DMS114 treated with DMSO at 0.1 percent for 48 hours (cell line): ENCODE measurements around the gene PRDM15.
A peak's percentile ranks its signal among the peaks of the same experiment; 100 is the strongest.

Source experiments
- DNase-seq: peaks from one replicate; lab custom pipeline; 2025; ENCODE audit not compliant: unreplicated experiment; lab: John Stamatoyannopoulos, UW

Gene PRDM15

GRCh38 chr21:41879190-41879998 is at the start of gene PRDM15:
PRDM15 (minus strand) TSS chr21:41879344; CDS start chr21:41860363, 18,981 bp downstream.
- DNase-seq: peak; percentile 19

GRCh38 chr21:41928621-41929220 is 49.6 kb upstream of the PRDM15 start:
- DNase-seq: no peak

DNA sequence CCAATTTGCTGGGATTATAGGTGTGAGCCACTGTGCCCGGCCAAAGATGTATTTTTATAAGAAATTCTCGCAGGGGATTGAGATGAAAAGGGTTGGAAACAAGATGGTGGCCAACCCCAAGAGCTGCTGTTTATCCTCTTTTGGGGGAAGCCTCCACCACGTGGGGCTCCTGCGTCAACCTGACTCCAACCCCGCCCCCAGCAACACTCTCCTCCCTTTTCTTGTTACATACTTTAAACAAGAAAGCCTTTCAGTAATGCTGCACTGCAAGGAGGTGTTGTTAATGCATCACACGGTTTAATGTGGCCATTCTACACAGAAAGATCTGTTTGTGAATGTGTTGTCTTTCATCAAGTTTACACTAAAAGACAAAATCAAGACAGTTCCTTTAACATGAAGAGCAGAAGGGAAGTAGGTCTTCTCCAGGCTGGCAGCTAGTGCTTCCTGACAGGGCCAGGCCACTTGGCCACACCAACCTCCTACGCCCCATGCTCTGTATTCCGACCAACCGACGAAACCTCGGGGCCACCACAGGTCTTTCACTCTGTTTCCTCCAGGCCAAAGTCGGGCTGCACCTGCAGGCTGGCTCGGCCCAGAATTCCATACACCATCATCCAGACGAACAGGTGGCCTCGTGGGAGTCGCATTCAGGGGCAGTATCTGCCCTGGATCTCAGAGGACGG is 48.7 kb upstream of the PRDM15 start:
- DNase-seq: no peak

DNA sequence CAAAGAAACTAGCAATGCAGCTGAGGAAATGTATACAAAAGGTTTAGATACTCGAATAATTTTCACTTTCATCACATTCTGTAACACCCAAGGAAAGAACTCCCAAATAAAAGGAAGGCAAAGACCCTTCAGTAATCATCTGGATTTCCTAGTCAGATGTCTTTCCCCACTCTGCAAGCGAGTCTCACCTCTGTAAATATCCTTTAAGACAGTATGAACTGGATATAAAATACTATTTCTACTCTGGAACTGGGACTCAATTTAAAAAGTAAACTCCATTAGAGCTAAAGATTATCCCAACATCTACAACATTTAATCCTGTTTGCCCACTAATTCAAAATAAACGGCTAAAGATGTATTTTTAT is 47.6 kb upstream of the PRDM15 start:
- no peak for DNase-seq

DNA sequence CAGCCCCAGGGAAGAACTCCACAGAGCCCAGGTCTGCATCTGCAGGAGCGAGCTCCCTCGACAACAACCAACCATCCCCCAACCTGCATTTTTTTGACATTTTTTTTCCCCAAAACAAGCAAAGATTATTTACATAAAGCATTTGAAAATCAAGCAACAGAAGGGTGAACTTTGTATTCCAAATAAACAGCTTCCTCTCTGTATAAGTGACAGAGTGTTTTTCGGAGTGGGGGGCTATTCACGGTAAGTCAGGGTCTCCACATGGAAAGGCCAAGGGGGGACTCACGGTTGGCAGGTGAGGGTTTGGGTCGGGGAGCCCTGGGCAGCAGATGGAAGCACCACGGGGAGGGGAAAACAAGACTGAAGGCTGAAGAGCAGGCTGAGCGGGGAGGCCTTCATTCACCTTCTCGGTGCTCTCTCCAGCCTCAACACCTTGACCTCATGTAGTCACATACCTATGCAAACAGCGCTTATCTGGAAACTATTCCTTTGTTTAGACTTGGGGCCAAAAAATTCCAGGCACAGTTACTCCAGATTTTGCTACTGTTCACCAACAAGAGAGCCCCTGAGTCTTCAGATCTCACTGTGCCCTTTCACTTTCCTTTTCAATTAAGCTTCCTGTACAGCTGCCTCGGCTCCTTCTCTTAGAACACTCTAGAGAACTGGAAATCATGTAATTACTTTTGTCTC is 47.1 kb upstream of the PRDM15 start:
- no peak for DNase-seq

- DNase-seq: no peak
Observed at GRCh38 chr21:41925767-41926116, 46.6 kb upstream of the PRDM15 start.

GRCh38 chr21:41924368-41924754 is 45.2 kb upstream of the PRDM15 start:
- no peak for DNase-seq

GRCh38 chr21:41923631-41924367 is 44.7 kb upstream of the PRDM15 start:
- DNase-seq: no peak

DNA sequence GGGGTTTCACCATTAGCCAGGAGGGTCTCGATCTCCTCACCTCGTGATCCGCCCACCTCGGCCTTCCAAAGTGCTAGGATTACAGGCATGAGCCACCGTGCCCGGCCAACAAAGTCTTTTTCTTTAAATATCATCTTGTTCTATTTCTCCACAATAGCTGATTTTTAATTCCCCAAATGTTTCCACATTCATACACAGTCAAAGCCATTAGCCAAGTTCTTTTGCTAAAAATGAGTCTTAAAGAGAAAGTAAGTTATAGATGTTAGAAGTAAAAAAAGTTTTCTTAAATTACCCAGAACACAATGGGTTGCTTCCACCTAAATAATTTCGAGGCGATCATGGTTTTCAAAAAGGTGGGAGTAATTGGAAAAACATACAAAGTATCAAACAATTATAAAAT is 44.0 kb upstream of the PRDM15 start:
- DNase-seq: no peak

DNA sequence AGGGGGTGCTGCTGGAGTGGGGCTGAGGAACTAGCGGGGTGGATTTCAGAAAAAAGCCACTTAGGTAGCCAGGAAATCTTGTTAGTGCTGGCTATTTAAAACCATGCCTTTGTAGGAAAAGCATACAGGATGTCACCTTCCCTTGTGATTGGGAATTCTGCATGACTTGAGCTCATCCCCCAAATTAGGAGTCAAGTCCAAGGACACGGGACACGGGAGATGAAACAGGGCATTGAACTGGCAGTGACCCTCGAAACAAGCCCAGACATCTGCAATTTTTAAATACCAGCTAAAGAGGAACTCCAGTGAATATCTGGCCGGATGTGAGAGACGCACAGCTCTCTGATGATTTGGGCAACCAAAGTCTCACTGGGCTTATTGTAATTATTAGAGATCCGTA is 41.9 kb upstream of the PRDM15 start:
- no peak for DNase-seq

DNA sequence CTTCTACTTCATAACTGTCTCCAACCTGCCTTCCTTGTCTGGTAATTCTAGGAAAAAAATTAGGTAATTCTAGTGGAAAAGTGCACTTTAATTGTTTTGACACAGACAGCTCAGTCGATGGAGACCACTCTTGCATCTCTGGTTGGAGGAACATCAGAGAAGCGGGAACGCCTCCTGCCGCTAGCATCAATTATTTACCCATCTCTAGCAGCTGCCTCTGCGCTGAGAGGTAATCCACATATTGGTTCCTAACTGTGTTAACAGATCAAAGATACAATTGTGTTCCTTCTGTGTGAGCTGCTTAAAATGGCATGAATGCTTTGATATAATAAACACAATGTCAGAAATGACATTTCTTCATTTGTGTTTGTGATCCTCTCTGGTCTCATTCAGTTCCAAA is 41.3 kb upstream of the PRDM15 start:
- no peak for DNase-seq

DNA sequence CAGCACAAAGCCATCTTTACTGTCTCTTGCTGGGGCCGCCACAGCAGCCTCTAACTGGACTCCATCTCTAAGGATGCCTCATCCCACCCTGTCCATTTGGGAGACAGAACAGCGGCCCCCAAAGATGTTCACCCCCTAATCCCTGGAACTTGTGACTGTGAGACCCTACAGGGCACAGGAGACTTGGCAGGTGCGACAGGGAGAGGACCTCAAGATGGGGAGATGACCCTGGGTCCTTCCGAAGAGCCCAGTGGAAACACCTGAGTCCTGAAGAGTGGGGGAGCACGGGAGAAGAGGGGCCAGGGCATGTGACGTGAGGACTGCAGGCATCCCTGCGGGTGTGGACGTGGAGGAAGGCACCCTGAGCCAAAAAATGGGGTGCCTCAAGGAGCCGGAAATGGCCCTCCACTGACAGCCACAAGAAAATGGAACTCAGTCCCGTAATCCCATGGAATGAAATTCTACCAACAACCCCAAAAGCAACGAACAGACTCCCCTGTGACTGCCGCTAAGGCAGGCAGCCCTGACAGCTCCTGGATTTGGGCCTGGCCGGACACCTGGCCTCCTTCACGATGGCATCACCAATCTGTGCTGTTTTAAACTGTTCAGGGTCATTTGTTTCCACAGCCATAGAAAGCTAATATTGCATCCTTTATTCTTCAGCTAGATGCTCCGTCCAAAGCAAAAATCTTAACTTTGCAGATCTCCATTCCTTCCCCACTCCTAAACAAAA is 40.7 kb upstream of the PRDM15 start:
- no peak for DNase-seq

- DNase-seq: no peak
Observed at GRCh38 chr21:41918561-41919358, 39.6 kb upstream of the PRDM15 start.

DNA sequence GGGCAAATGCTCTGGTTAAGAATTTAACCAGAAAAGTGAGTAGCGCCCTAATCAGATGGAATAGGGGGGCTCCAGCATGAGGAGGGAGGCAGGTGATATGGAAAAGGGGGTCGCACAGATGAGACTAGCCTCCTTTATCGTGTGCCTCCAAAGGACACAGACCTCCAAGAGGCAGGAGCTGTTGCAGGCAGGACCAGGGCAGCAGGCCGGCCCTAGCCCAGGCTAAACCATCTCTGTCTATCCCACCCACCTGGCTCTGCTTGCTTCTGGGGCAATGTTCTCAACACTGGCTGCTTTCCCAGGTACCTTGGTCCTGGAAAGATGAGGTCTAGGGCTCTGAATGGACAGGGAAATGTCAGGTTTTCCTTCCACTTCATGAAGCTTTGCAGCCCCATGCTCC is 38.4 kb upstream of the PRDM15 start:
- DNase-seq: no peak

DNA sequence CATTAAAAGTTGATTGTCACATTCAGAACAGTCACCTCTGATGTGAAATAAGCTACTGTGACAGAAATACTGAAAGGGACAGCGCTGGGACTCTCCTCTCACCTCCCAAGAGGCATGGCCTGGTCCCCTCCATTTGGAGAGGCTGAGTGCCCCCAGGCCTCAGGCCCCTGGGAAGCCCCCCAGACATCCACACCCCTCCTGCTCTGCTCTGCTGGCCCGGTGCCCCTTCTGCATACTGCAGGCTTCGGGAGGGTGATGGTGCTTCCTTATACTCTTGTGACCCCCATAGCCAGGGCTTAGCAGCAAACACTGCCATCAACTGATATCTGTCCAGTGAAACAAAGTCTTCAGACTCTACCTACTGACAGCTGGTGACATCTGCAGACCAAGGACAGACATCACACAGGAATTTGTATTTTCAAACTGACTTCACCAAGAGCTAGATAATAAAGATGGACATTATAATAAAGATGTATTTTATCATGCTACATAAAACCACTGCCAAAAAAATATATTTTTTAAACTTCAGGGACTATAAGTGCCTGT is 37.8 kb upstream of the PRDM15 start:
- DNase-seq: no peak

GRCh38 chr21:41914965-41915364 is 35.8 kb upstream of the PRDM15 start:
- no peak for DNase-seq

GRCh38 chr21:41914358-41914757 is 35.2 kb upstream of the PRDM15 start:
- no peak for DNase-seq

DNA sequence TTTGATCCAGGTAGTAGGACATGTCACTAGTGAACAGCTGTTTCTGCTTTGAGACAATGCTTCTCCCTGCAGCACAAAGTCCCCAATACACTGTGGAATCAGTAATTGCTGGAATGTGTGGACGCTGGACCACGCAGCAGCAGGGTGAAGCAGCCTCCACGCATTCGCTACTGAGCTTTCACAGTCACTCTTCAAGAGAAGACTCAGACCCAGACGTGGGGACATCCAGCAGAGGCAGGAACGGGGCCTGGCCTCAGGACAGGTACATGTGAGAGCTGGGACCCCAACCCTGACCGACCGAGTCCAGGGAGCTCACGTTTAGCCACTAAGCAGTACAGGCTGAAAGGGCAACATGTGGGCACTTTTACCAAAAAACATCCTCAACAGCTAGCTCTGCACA is 34.1 kb upstream of the PRDM15 start:
- DNase-seq: no peak

GRCh38 chr21:41908829-41909228 is 29.7 kb upstream of the PRDM15 start:
- no peak for DNase-seq
